H9 (cell line): Measurements from ENCODE around the gene SOX21. TPM values are rescaled to one million over a fixed set of nuclear protein-coding genes. Genes with fewer than 3 reads are reported as not detected.

Source experiments
- DNase-seq: peaks from one replicate; pipeline ENCODE4 v3.0.0-alpha.2; 2017
- H2AFZ ChIP-seq: one replicate; pipeline ENCODE4 v1.6.1; 2013; ENCODE audit warnings: mild to moderate bottlenecking, low read length, control low read depth, moderate library complexity
- H2AK5ac ChIP-seq: 2 replicates; pipeline ENCODE4 v1.6.1; 2013; ENCODE audit warnings: low read length, control low read depth, mixed read lengths; ENCODE audit not compliant: insufficient read length
- H2BK120ac ChIP-seq: one replicate; pipeline ENCODE4 v1.6.1; 2013; ENCODE audit warnings: low read depth, mild to moderate bottlenecking, low read length, control low read depth, inconsistent platforms; ENCODE audit not compliant: poor library complexity, severe bottlenecking
- H2BK12ac ChIP-seq: 2 replicates; pipeline ENCODE4 v1.6.1; 2013; ENCODE audit warnings: low read length, control low read depth, mixed read lengths, low read depth; ENCODE audit not compliant: insufficient read length
- H2BK15ac ChIP-seq: 2 replicates; pipeline ENCODE4 v1.6.1; 2013; ENCODE audit warnings: low read depth, low read length, control low read depth
- H2BK20ac ChIP-seq: one replicate; pipeline ENCODE4 v1.6.1; 2013; ENCODE audit warnings: low read depth, mild to moderate bottlenecking, low read length, control low read depth, inconsistent platforms; ENCODE audit not compliant: poor library complexity, severe bottlenecking
- H2BK5ac ChIP-seq: 2 replicates; pipeline ENCODE4 v1.6.1; 2013; ENCODE audit warnings: low read length, control low read depth, mixed read lengths; ENCODE audit not compliant: insufficient read length
- H3K14ac ChIP-seq: 2 replicates; pipeline ENCODE4 v1.6.1; 2013; ENCODE audit warnings: low read length, control low read depth; ENCODE audit not compliant: insufficient read depth
- H3K18ac ChIP-seq: 2 replicates; pipeline ENCODE4 v1.6.1; 2013; ENCODE audit warnings: low read depth, mild to moderate bottlenecking, mixed read lengths, low read length, control low read depth; ENCODE audit not compliant: insufficient read length
- H3K23ac ChIP-seq: 2 replicates; pipeline ENCODE4 v1.6.1; 2013; ENCODE audit warnings: low read length, control low read depth, mixed read lengths, low read depth; ENCODE audit not compliant: insufficient read length
- H3K23me2 ChIP-seq: 2 replicates; pipeline ENCODE4 v1.6.1; 2013; ENCODE audit warnings: low read depth, mild to moderate bottlenecking, mixed read lengths, low read length, control low read depth; ENCODE audit not compliant: insufficient read length, poor library complexity, severe bottlenecking
- H3K27ac ChIP-seq: 2 replicates; pipeline ENCODE4 v1.5.1; 2013; ENCODE audit warnings: low read length, control low read depth, mixed read lengths, low read depth; ENCODE audit not compliant: insufficient read length
- H3K27me3 ChIP-seq: 2 replicates; pipeline ENCODE4 v1.6.1; 2013; ENCODE audit warnings: low read length, control low read depth, inconsistent platforms; ENCODE audit not compliant: insufficient read depth
- H3K4ac ChIP-seq: 2 replicates; pipeline ENCODE4 v1.6.1; 2013; ENCODE audit warnings: low read depth, mild to moderate bottlenecking, control low read depth, inconsistent platforms, low read length, moderate library complexity
- H3K4me1 ChIP-seq: 2 replicates; pipeline ENCODE4 v1.6.1; 2013; ENCODE audit warnings: low read length, control low read depth, inconsistent platforms; ENCODE audit not compliant: insufficient read depth
- H3K4me2 ChIP-seq: 2 replicates; pipeline ENCODE4 v1.6.1; 2013; ENCODE audit warnings: low read length, control low read depth, mixed read lengths; ENCODE audit not compliant: insufficient read length, insufficient read depth
- H3K56ac ChIP-seq: 2 replicates; pipeline ENCODE4 v1.6.1; 2013; ENCODE audit warnings: low read depth, mild to moderate bottlenecking, mixed read lengths, low read length, control low read depth; ENCODE audit not compliant: insufficient read length
- H3K79me1 ChIP-seq: 2 replicates; pipeline ENCODE4 v1.6.1; 2013; ENCODE audit warnings: low read depth, mild to moderate bottlenecking, moderate library complexity, low read length, control low read depth, inconsistent platforms; ENCODE audit not compliant: insufficient read depth, poor library complexity, severe bottlenecking
- H3K79me2 ChIP-seq: 2 replicates; pipeline ENCODE4 v1.6.1; 2013; ENCODE audit warnings: low read length, control low read depth, inconsistent platforms; ENCODE audit not compliant: insufficient read depth
- H3K9ac ChIP-seq: 2 replicates; pipeline ENCODE4 v1.6.1; 2013; ENCODE audit warnings: low read length, control low read depth, mixed read lengths; ENCODE audit not compliant: insufficient read length; ENCODE audit errors: extremely low read depth
- H3K9me3 ChIP-seq: one replicate; pipeline ENCODE4 v1.6.1; 2013; ENCODE audit warnings: low read depth, low read length, inconsistent platforms; ENCODE audit not compliant: control insufficient read depth
- H3T11ph ChIP-seq: one replicate; pipeline ENCODE4 v1.6.1; 2013; ENCODE audit warnings: mild to moderate bottlenecking, low read length, control low read depth, inconsistent platforms
- H4K20me1 ChIP-seq: one replicate; pipeline ENCODE4 v1.6.1; 2013; ENCODE audit not compliant: control insufficient read depth, insufficient read length, insufficient read depth
- H4K5ac ChIP-seq: 2 replicates; pipeline ENCODE4 v1.6.1; 2013; ENCODE audit warnings: low read depth, mild to moderate bottlenecking, mixed read lengths, low read length, control low read depth; ENCODE audit not compliant: insufficient read length
- H4K8ac ChIP-seq: replicated peaks from 2 replicates; pipeline ENCODE4 v1.6.1; 2013; ENCODE audit warnings: low read length, control low read depth, mixed read lengths, low read depth; ENCODE audit not compliant: insufficient read length
- H4K91ac ChIP-seq: 2 replicates; pipeline ENCODE4 v1.6.1; 2013; ENCODE audit warnings: low read depth, mild to moderate bottlenecking, moderate library complexity, mixed read lengths, low read length, control low read depth; ENCODE audit not compliant: insufficient read length
- H3K27ac Mint-ChIP-seq, 3 experiments: 2 replicates in 2 of 3; 3 replicates in 1 of 3; pipeline ENCODE4 v1.8.0; 2020 to 2021; ENCODE audit warnings: mixed read lengths in 3 of 3, mild to moderate bottlenecking in 1 of 3, moderate library complexity in 1 of 3
- H3K27me3 Mint-ChIP-seq: 2 replicates; pipeline ENCODE4 v1.8.0; 2021; ENCODE audit warnings: low read depth, mild to moderate bottlenecking, moderate library complexity, mixed read lengths
- H3K36me3 Mint-ChIP-seq, 3 experiments: 2 replicates in 2 of 3; 3 replicates in 1 of 3; pipeline ENCODE4 v1.8.0; 2020 to 2021; ENCODE audit warnings: low read depth in 3 of 3, mixed read lengths in 3 of 3; ENCODE audit not compliant: insufficient read depth in 1 of 3
- H3K4me1 Mint-ChIP-seq, 2 experiments: 2 replicates each; pipeline ENCODE4 v1.8.0; 2020; ENCODE audit warnings: mixed read lengths in 2 of 2
- H3K4me3 Mint-ChIP-seq, 2 experiments: 2 replicates in 1 of 2; 3 replicates in 1 of 2; pipeline ENCODE4 v1.8.0; 2020 to 2021; ENCODE audit warnings: mild to moderate bottlenecking in 2 of 2, mixed read lengths in 2 of 2, moderate library complexity in 1 of 2
- H3K9me3 Mint-ChIP-seq, 2 experiments: 2 replicates in 1 of 2; 3 replicates in 1 of 2; pipeline ENCODE4 v1.8.0; 2020; ENCODE audit warnings: mild to moderate bottlenecking in 2 of 2, mixed read lengths in 2 of 2, moderate library complexity in 1 of 2
- CTCF ChIP-seq: fragments of 200-600 bp; sonication (generic); conservative IDR thresholded peaks from 3 replicates; pipeline ENCODE4 v1.8.0; 2021; ENCODE audit warnings: antibody characterized with exemption, mild to moderate bottlenecking
- WGBS: extraction: QIAGEN DNeasy Blood & Tissue Kit; methylation state at CpG from one replicate; pipeline ENCODE4 v1.1.7; 2013; ENCODE audit warnings: missing lambda C conversion rate, low lambda C conversion rate, mixed read lengths; ENCODE audit not compliant: insufficient read length; ENCODE audit errors: extremely low coverage; 5-methylcytosine and 5-hydroxymethylcytosine counted together
- total RNA-seq: library from RNA; stranded (reverse); gene quantifications from 2 replicates; pipeline ENCODE4 v1.2.1, GENCODE V29; 2021

SOX21 gene
- total RNA-seq, 1 experiment from 2014 or later, result 38.4 TPM

- no peaks in the 10 kb centered on the region for H3K4me1 ChIP-seq
- no peak overlapping the region for H3K18ac ChIP-seq
- no peak overlapping the region for H3K4ac ChIP-seq
- H2BK20ac ChIP-seq, result no peak overlapping the region
- no peak overlapping the region for H3K27ac ChIP-seq
- no peak overlapping the region for H3T11ph ChIP-seq
- no peak overlapping the region for H2AK5ac ChIP-seq
- no peak overlapping the region for H4K91ac ChIP-seq
- no peak overlapping the region for H3K23ac ChIP-seq
- TF ChIP-seq CTCF, result no peak
- no peak overlapping the region for H2BK120ac ChIP-seq
- no peak overlapping the region for H3K9ac ChIP-seq
- no peak overlapping the region for H2AFZ ChIP-seq
- Mint-ChIP-seq H3K4me1 (peaks cover 55 to 70% of the 10 kb centered on the region in 2 experiments), H3K27me3 (peaks cover 82% of the 10 kb centered on the region), H3K36me3 (peaks cover 0 to 26% (median 7%) of the 10 kb centered on the region in 3 experiments; a peak in 4 of 7 replicates), H3K9me3 (peaks cover 0 to 8% of the 10 kb centered on the region in 2 experiments; a peak in 2 of 5 replicates), H3K27ac (peak overlapping the region in 2 of 3 experiments; percentile 68 to 98; a peak in 3 of 7 replicates), H3K4me3 (peak overlapping the region; percentile 73 to 77)
- H3K9me3 ChIP-seq, result no peaks in the 10 kb centered on the region
- H3K14ac ChIP-seq, result no peak overlapping the region
- no peak overlapping the region for H2BK12ac ChIP-seq
- no peaks in the 10 kb centered on the region for H4K20me1 ChIP-seq
- H2BK5ac ChIP-seq, result no peak overlapping the region
- H3K56ac ChIP-seq, result no peak overlapping the region
- H3K79me2 ChIP-seq, result no peaks in the 10 kb centered on the region
- H2BK15ac ChIP-seq, result no peak overlapping the region
- H3K27me3 ChIP-seq, result peaks cover 48% of the 10 kb centered on the region; the same call in 1 of the 2 replicates
- no peak overlapping the region for H4K8ac ChIP-seq
- peaks cover 37% of the 10 kb centered on the region for H3K23me2 ChIP-seq
- WGBS, result no CpG with 5 or more reads among the region's 15 CpGs
- H3K4me2 ChIP-seq, result peak overlapping the region; percentile 87
- DNase-seq, result no peak
- no peaks in the 10 kb centered on the region for H3K79me1 ChIP-seq
- H4K5ac ChIP-seq, result no peak overlapping the region
These were observed 5.4 kb downstream of the SOX21 start for GRCh38 chr13:94706843-94707399.
